Fibroblast of skin of abdomen (primary cell): ENCODE measurements around the gene FOXE1.

ENCODE experiments used
- DNase-seq: peaks from one replicate; pipeline ENCODE4 v3.0.0-alpha.2; 2013

FOXE1 gene

DNA sequence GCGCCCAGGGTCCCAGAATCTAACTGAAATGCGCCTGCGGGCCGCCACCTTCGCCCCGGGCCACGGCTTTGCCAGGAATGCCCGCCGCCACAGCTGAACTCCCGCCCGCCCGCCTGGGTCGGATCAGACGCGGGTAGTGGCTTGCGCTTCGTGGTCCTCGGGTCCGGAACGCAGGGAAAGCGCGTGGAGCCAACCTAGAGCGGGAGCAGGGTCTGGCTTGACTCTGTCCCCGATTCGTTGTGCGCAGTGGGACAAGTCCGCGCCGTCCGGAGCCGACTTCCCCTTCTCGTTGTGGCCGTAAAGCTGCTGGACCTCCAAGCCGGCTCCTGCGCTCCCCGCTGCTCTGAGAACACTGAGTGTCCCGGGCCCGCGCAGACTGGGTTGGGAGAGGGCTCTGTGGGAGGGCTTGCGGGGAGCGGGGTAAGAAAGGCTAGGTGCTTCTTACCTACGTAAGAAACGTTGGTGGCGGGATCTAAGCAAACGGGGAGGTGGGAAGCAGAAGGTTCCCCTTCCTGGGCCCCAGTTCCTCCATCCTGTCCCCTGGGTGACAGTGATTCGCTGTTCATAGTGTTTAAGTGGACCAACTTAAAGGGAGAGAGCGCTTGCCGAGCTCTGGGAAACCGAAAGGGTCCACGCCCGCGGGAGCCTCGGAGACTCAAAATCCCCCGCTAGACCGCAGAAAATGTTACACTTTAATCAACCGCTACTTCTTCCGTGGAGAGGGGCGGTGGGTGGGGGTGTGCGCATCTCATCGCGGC is 4.4 kb upstream of the FOXE1 start:
- DNase-seq: no peak

DNA sequence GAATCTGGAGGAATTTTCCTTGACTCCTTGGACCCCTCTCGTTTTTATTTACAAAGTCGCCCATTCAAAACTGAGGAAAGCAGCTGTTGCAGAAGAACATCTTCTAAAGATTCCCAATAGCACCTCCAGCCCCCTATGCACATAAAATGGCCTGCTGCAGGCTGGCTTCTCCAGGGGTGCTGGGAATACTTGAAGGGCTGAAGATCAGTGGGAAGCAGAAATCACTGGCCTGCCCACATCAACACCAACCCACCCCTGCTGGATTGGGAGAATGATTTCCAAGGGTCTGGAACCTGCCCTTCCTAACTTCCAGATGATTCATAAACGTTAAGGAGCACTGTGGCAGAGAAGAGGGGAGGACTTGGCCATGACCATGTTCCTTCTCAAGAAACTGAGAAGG is 3.0 kb upstream of the FOXE1 start:
- DNase-seq: no peak

DNA sequence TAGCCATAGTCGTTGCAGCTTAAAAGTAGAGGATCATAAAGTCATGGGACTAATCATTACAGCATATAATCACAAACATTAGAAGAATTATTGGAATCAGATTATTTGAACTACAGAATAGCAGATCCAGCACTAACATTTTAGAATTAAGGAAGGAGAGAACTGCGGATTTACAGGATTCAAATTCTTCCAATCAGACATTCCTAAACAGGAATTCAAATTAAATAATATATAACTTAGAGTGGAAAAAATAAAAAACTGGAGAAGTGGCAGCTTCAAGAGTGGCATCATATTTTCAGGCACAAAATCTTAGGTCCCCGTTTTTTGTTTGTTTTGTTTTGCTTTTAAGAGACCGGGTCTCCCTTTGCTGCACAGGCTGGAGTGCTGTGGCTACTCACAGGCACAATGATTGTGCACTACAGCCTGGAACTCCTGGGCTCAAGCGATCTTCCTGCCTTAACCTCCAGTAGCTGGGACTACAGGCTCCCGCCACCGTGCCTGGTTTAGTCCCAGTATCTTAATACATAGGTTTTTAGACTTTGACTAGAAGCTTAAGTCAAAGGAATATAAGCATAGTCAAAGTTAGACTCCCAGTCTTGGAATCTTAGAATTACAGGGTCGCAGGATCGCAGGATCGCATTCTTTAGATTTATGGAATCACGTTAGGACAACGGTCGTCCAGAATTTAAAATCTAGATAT is 2.1 kb upstream of the FOXE1 start:
- DNase-seq: no peak

DNA sequence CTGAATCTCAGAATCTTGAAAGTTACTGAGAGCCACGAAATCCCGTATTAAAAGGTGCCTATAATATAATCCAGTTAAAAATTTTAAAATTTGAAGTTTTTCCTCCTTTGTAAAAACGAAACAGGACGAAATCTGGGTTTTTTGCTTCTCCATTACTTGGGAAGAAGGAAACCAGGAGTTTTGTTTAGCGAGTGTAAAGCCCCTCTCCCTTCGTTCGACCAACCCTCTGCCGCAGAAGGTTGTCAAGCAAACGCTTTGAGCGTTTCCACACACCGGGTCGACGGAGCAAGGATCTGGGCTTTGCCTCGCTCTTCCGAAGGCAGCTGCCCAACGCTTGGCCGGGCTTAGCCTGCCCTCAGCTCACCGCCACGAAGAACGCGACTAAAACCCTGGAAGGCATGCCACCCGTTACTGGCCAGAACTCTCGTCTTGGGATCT is 1.6 kb upstream of the FOXE1 start:
- DNase-seq: no peak

DNA sequence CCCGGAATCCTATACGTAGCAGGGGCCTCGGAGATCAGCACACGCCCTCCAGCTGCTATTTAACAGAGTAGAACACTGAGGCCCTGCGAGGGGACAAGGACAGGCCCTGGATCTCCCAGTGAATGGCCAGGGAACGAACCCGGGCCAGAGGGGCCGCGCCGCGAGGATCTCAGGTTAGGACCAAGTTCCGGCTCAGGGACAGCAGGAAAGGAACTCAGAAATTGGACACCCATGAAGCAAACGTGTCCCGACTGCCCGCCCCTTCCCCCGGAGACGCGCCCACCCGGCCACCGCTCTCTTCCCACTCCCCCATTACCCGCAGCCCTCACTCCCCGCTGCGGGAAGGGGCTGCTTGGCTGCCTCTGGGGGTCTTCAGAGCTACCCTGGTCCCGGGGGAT is 1.0 kb upstream of the FOXE1 start:
- DNase-seq: no peak

DNA sequence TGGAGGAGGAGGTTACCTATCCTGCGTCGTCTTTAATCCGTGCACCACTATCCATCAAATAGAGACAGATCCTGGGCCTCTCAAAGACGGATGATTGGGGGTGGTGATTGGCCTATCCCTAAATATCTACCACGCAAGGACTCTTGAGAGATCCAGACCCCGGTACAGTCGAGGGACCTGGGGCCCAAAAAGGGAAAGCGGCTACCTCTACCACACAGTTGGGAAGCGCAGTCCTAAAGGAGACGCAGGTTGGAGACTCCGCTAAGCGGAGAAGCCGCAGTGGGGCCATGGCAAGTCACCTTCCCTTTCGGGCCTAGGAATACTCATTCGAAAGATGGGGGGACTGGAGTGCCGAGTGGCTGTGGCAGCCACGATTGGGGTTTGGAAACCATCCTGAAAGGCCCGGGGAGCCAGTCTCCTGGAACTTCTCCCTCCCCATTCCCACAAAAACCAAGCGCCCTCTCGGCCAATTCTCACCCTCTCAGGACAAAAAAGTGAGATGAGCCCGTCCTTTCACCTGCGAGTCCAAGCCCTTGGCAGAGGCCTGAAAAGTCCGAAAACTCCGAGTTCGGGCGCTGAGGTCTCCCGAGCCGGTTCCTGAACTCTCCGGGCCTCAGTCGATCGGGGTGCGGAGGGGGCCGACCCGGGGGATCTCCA is 499 bp upstream of the FOXE1 start:
- DNase-seq: no peak

DNA sequence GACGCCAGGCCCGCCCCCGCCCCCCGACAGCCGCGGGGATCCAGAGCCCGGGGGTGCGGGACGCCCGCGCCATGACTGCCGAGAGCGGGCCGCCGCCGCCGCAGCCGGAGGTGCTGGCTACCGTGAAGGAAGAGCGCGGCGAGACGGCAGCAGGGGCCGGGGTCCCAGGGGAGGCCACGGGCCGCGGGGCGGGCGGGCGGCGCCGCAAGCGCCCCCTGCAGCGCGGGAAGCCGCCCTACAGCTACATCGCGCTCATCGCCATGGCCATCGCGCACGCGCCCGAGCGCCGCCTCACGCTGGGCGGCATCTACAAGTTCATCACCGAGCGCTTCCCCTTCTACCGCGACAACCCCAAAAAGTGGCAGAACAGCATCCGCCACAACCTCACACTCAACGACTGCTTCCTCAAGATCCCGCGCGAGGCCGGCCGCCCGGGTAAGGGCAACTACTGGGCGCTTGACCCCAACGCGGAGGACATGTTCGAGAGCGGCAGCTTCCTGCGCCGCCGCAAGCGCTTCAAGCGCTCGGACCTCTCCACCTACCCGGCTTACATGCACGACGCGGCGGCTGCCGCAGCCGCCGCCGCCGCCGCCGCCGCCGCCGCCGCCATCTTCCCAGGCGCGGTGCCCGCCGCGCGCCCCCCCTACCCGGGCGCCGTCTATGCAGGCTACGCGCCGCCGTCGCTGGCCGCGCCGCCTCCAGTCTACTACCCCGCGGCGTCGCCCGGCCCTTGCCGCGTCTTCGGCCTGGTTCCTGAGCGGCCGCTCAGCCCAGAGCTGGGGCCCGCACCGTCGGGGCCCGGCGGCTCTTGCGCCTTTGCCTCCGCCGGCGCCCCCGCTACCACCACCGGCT is 1.0 kb downstream of the FOXE1 start:
- peak; percentile 26 for DNase-seq

DNA sequence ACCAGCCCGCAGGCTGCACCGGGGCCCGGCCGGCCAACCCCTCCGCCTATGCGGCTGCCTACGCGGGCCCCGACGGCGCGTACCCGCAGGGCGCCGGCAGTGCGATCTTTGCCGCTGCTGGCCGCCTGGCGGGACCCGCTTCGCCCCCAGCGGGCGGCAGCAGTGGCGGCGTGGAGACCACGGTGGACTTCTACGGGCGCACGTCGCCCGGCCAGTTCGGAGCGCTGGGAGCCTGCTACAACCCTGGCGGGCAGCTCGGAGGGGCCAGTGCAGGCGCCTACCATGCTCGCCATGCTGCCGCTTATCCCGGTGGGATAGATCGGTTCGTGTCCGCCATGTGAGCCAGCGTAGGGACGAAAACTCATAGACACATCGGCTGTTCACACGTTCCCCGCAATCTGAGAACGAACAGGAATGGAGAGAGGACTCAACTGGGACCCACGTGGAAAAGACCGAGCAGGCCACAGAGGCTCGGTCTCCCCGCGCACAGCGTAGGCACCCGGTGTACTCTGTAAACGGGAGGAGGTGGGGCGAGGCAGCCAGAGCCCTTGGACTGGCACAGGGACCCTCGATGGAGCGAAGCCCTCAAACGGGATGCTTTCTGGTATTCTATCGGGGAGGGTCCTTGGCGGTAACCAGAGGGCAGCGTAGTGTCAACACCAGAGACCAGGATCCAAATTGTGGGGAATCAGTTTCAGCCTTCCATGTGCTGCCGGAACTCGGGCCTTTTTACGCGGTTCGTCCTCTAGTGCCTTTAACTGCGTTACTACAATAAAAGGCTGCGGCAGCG is 1.9 kb downstream of the FOXE1 start:
- no peak for DNase-seq

DNA sequence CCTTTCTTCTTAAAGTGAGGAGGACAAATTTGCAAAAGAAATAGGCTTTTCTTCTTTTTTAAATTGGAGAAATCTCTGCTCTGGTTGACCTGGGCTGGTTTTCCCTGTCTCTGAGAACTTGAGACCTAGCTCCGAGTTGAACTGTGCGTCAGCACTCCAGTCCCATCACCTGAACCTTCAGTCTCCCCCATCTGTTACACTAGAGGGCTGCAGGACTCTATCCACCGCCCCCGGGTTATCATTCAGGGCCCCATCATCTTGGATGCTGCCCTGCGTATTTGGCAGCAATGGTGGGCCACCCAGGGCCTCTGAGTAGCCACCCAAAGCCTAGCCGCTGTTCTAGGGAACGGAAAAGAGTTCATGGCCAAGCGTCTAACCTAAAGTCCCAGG is 2.5 kb downstream of the FOXE1 start:
- DNase-seq: no peak

DNA sequence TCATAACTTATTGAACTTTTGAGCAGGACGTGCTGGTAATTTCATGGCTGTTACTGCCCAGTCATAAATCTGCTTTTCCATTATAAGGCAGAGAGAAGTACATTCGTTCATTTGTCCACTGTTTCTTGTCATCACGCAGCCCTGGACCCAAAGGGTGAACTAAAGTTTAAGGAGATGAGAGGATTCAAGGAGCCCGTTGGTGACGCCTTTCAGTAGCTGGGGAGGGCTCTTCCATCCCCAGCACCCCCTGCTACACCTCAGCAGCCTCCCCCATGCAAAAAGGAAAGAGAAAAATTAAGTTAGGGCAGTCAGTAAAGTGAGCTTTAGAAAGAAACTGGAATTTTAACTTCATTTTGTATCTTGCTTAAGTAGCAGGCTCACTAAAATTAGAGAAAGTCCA is 2.9 kb downstream of the FOXE1 start:
- no peak for DNase-seq

DNA sequence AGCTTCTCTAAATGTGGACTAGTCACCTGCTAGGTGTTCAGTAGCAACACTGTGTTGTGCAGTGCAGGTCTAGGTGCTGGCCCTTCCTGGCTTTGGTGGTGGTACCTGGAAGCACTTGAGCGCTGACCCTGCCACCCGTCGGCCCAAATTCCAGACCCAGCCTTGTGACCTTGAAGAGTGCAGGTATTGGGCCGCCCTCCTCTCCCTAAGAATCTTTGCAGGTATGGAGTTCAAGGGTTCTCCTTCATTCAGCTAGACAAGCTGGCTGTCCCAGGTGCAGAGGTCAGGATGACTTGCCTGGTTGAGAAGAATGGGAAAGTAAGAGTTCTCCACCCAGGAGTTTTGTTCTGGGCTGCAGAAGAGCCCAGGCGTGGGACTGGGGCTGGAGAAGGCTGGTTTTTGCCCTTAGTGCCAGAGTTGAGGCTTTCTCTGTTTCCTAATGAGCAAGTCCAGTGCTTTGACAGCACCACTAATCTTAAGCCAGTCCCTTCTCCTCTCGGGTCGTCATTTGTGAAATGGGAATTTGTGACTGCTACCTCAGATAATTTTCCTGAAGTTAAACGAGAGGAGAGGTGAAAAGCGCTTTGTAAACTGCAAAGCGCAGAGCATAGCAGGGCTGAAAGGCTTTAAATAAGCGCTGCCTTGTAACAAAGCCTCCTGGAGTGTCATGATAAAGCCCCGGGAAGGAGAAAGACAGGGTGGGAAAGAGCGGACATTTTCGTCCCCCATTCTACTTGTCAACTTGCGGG is 4.0 kb downstream of the FOXE1 start:
- no peak for DNase-seq

DNA sequence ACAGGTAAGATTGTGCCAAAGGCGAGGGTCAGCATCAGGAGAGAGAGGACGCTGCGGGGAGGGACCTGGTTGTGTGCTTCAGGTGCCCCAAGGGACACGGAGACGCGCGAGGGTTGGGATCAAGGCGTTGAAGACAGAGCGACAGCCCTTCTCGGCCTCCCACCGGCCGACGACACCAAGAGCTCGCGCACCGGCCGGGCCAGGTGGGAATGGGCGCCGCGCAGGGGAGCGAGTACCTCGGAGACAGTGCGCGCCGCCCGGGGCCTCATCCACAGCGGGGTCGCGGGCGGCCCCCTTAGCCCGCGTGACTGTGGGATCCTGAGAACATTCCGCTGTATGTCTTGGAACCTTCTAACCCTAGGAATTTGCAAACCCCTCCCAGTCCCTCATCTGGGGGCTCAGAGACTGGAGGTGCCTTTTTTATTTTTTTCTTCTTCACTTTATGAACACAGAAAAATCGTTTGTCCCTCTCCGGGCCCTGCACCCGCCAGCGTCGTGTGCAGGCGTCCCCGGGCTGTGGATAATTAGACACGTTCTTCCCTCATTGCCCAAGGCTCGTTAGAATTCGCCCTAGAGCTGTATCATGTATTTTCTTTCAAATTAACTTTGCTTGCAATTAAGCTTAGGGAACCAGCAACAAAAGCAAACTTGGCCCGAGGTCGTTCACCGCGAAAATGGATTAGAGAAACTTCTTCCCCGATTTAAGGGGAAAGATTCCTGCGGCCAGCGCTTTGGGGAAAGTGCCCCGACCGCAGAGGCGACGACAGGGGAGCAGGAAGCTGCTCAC is 4.8 kb downstream of the FOXE1 start:
- no peak for DNase-seq

DNA sequence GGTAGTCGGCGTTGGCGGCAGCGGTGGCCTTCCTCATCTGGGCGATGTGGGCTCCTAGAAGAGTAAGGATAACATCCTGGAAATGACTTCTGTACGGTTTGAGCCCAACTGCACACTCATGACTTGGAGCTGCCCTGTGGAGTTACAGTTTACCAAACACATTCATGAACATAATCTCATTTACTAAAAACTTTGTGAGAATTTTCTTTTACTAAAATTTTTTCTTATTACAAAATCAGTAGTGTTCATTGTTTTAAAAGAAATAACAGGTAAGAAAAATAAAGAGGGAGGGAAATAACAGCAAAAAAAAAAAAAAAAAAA is 5.3 kb downstream of the FOXE1 start:
- DNase-seq: no peak

DNA sequence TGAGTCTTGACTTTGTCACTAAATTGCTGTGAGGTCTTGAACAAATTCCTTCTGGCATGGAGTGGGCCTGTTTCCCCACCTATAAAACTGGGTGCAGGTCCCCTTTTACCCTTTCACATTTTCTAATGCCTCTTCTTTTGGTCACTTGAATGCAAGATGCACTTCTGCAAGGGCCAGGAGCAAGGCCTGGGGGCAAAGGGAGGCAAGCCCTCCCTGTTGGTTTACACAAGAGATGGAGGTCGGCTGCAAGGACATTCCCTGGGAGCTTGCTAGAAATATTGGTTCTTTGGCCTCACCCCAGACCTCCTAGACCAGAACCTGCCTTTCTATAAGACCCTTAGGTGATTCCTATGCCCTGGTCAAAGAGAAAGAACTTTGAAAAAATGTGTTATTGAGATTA is 5.8 kb downstream of the FOXE1 start:
- no peak for DNase-seq

DNA sequence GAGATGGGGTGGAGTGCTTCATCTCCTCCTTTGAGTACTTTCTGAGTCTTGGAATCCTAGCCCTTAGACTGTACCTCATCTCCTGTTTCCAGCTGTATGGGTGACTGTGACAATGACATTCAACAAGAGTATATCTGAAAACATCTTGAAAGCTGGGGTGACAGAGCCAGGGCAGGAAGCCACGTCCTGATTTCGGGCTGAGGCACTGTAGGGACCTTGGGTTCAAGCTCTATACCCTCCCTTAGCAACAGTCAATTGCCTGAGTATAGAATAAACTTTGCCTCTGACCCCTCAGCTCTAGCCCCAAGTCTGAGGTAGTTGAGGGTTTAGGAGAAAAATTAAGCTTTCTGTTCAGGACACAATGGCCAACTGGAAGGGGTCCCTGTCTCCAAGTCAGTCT is 6.3 kb downstream of the FOXE1 start:
- no peak for DNase-seq

DNA sequence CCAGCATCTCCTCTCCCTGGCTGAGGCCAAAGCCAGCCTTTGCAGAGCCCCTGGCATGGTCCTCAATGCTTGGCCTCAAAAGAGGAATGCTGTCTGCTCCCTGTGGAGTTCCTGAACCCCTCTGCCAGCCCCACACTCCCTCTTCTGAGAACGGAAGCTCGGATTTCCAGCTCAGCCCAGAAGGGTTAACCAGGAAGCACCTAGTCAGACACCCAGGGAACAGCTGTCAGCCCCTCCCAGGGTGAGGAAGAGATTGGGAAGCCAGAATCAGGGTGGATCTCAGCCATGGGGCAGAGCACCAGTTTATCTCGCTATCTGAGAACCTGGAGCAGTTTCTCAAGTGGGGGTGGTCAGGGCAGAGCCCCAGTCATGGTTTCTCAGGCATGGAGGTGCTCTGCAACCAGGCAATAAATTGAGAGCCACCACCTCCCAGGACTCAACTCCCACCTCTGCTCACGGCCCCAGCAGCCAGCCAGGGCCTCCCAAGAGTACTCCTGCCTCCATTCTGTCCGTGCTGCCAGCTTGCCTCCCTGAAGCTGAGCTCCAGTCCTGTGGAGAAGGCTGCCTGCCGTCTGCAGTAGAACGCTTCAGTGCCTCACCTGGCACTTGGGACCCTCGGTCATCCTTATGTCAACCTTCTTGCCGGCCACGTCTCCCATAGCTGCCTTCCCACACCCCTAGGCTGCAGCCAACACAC is 7.6 kb downstream of the FOXE1 start:
- no peak for DNase-seq

DNA sequence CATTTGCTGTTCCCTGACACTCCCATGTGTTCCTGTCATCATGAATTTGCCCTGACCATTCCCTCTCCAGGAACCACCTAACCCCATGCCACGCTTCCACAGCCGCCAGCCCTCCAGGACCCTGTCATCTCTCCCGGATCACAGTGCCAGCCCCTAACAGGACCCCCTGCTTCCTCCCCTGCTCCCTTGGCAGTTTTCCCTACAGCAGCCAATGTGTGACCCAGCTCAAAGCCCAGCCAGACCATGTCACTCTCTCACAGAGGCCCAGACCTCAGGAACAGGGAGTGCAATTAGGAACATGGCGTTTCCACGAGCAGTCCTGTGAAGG is 8.1 kb downstream of the FOXE1 start:
- no peak for DNase-seq

DNA sequence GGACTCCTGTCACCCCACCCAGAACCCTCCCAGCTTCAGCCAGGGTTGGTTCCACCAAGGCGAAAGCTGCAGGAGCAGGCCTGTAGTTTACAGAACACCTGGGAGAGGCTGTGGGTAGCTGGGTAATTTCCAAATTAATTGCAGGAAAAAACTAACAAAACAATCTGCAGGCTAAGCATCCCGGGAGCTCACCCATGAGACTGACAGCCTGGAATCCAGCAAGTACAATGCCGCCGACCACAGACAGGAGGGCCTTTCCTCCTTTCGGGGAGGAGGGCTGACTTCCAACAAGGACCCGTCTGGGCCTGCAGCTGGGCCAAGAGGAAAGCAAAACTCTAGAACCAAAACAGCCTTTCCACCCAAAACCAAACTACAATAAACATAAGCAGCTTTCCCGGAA is 10.3 kb downstream of the FOXE1 start:
- DNase-seq: no peak

DNA sequence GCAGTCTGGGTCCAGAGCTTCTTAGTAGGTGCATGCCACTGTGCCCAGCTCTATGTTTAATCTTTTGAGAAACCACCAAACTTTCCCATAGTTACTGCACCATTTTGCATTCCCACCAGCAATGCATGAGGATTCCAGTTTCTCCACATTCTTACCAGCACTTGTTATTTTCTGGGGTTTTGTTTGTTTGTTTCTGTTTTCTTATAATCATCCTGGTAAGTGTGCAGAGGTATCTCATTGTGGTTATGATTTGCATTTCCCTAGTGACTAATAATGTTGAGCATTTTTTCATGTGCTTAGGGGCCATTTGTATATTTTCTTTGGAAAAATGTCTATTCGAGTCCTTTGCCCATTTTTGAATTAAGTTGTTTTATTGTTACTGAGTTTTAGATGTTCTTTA is 11.4 kb downstream of the FOXE1 start:
- DNase-seq: no peak

DNA sequence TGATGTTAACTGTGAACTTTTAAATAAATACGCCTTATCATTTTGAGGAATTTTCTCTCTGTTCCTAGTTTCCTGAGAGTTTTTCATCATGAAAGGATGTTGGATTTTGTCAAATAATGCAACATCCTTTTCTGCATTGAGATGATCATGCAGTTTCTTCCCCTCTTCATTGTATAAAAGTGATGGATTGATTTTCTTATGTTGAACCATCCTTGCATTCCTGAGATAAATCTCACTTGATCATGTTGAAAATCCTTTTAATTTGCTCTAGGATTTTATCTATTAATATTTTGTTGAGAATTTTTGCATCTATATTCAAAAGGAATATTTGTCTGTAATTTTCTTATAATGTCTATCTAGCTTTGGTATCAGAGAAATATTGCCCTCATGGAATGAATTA is 13.3 kb downstream of the FOXE1 start:
- no peak for DNase-seq
